Parathyroid adenoma (tissue), 2 donors: ENCODE measurements around the gene RASA2.

Experiments used
- H2AFZ ChIP-seq: fragments of 300-600 bp; sonication (generic); one replicate; pipeline ENCODE4 v1.7.0; 2017; ENCODE audit warnings: antibody characterized with exemption, mild to moderate bottlenecking
- H3K27ac ChIP-seq: fragments of 300-600 bp; sonication (generic); one replicate; pipeline ENCODE4 v1.7.0; 2017
- H3K27me3 ChIP-seq: fragments of 300-600 bp; sonication (generic); one replicate; pipeline ENCODE4 v1.7.0; 2017; ENCODE audit warnings: low read length; ENCODE audit not compliant: control insufficient read depth, insufficient read depth
- H3K36me3 ChIP-seq: fragments of 300-600 bp; sonication (generic); one replicate; pipeline ENCODE4 v1.7.0; 2017; ENCODE audit warnings: low read length; ENCODE audit not compliant: control insufficient read depth, insufficient read depth
- H3K4me1 ChIP-seq: fragments of 300-600 bp; sonication (generic); one replicate; pipeline ENCODE4 v1.7.0; 2017; ENCODE audit warnings: control low read depth
- H3K4me2 ChIP-seq: fragments of 300-600 bp; sonication (generic); one replicate; pipeline ENCODE4 v1.7.0; 2017; ENCODE audit warnings: low read length
- H3K4me3 ChIP-seq: fragments of 300-600 bp; sonication (generic); one replicate; pipeline ENCODE4 v1.7.0; 2017; ENCODE audit warnings: low read depth, low read length
- H3K79me2 ChIP-seq: fragments of 300-600 bp; sonication (generic); one replicate; pipeline ENCODE4 v1.7.0; 2017; ENCODE audit warnings: control low read depth
- H3K9ac ChIP-seq: fragments of 300-600 bp; sonication (generic); one replicate; pipeline ENCODE4 v1.7.0; 2017; ENCODE audit warnings: mild to moderate bottlenecking
- H3K9me3 ChIP-seq: fragments of 300-600 bp; sonication (generic); one replicate; pipeline ENCODE4 v1.7.0; 2017; ENCODE audit warnings: low read length; ENCODE audit not compliant: control insufficient read depth
- CTCF ChIP-seq: fragments of 300-600 bp; sonication (generic); IDR thresholded peaks from one replicate; pipeline ENCODE4 v1.7.0; 2017; ENCODE audit warnings: antibody characterized with exemption, mild to moderate bottlenecking
- donor health status: primary hyperparathyroidism.

Gene RASA2

GRCh38 chr3:141521781-141522180, 35.0 kb downstream of the RASA2 start:
- no peak overlapping the region for H3K27ac ChIP-seq
- no peaks in the 10 kb centered on the region for H3K79me2 ChIP-seq
- no peak overlapping the region for H3K4me2 ChIP-seq
- H3K4me1 ChIP-seq, result peaks cover 4% of the 10 kb centered on the region
- no peak for TF ChIP-seq CTCF
- H3K9ac ChIP-seq, result no peak overlapping the region
- H3K4me3 ChIP-seq, result no peak overlapping the region
- no peaks in the 10 kb centered on the region for H3K27me3 ChIP-seq
- H3K9me3 ChIP-seq, result no peaks in the 10 kb centered on the region
- no peak overlapping the region for H2AFZ ChIP-seq
- no peaks in the 10 kb centered on the region for H3K36me3 ChIP-seq

GRCh38 chr3:141523615-141524375, 37.0 kb downstream of the RASA2 start:
- no peak overlapping the region for H3K4me3 ChIP-seq
- TF ChIP-seq CTCF, result no peak
- H3K36me3 ChIP-seq, result no peaks in the 10 kb centered on the region
- H3K4me2 ChIP-seq, result no peak overlapping the region
- H3K27me3 ChIP-seq, result no peaks in the 10 kb centered on the region
- peaks cover 4% of the 10 kb centered on the region for H3K4me1 ChIP-seq
- H3K9me3 ChIP-seq, result no peaks in the 10 kb centered on the region
- no peaks in the 10 kb centered on the region for H3K79me2 ChIP-seq
- H2AFZ ChIP-seq, result no peak overlapping the region
- H3K27ac ChIP-seq, result no peak overlapping the region
- H3K9ac ChIP-seq, result no peak overlapping the region

- H3K4me3 ChIP-seq, result no peak overlapping the region
- no peak overlapping the region for H3K9ac ChIP-seq
- no peaks in the 10 kb centered on the region for H3K27me3 ChIP-seq
- H3K4me1 ChIP-seq, result peaks cover 4% of the 10 kb centered on the region
- no peak for TF ChIP-seq CTCF
- no peaks in the 10 kb centered on the region for H3K9me3 ChIP-seq
- no peaks in the 10 kb centered on the region for H3K36me3 ChIP-seq
- H3K79me2 ChIP-seq, result no peaks in the 10 kb centered on the region
- no peak overlapping the region for H2AFZ ChIP-seq
- H3K27ac ChIP-seq, result no peak overlapping the region
- no peak overlapping the region for H3K4me2 ChIP-seq
Observed at GRCh38 chr3:141524988-141525387, 38.2 kb downstream of the RASA2 start.

- Histone ChIP-seq H3K4me1 (peaks cover 4% of the 10 kb centered on the region), H2AFZ (no peak overlapping the region), H3K4me2 (no peak overlapping the region), H3K9me3 (no peaks in the 10 kb centered on the region), H3K9ac (no peak overlapping the region), H3K27me3 (no peaks in the 10 kb centered on the region), H3K79me2 (no peaks in the 10 kb centered on the region), H3K27ac (no peak overlapping the region), H3K36me3 (no peaks in the 10 kb centered on the region), H3K4me3 (no peak overlapping the region)
- no peak for TF ChIP-seq CTCF
Observed at GRCh38 chr3:141525814-141526213, 39.0 kb downstream of the RASA2 start.

GRCh38 chr3:141526709-141527108, 39.9 kb downstream of the RASA2 start:
- TF ChIP-seq CTCF, result no peak
- Histone ChIP-seq H2AFZ (no peak overlapping the region), H3K4me2 (no peak overlapping the region), H3K4me1 (no peaks in the 10 kb centered on the region), H3K27ac (no peak overlapping the region), H3K4me3 (no peak overlapping the region), H3K9ac (no peak overlapping the region), H3K9me3 (no peaks in the 10 kb centered on the region), H3K36me3 (no peaks in the 10 kb centered on the region), H3K79me2 (no peaks in the 10 kb centered on the region), H3K27me3 (no peaks in the 10 kb centered on the region)
